T-helper 2 cell treated with Interferon-gamma antibody and Interleukin-4, amounts not matched to agents 100 ng/mL and 5 ng/mL, for 36 hours (primary cell): ENCODE results near the gene PTHLH. TPM values are rescaled to one million over a fixed set of nuclear protein-coding genes. Genes with fewer than 3 reads are reported as not detected.

ENCODE experiments used
- intact Hi-C: fragments of 100-400 bp; cut with micrococcal nuclease; formaldehyde crosslinking; loops from one replicate; pipeline ENCODE4 v1.15.1; 2023
- total RNA-seq: library from RNA; stranded (reverse); gene quantifications from 2 replicates; pipeline ENCODE4 v1.2.3, GENCODE V29; 2022

The PTHLH gene
- total RNA-seq, 1 donor from 2014 or later, result not detected

GRCh38 chr12:27974735-27975221 lies 2.2 kb upstream of the PTHLH start:
- intact Hi-C loops, result no loop called here

GRCh38 chr12:27973487-27973890 lies 956 bp upstream of the PTHLH start:
- intact Hi-C loops, result no loop called here

DNA sequence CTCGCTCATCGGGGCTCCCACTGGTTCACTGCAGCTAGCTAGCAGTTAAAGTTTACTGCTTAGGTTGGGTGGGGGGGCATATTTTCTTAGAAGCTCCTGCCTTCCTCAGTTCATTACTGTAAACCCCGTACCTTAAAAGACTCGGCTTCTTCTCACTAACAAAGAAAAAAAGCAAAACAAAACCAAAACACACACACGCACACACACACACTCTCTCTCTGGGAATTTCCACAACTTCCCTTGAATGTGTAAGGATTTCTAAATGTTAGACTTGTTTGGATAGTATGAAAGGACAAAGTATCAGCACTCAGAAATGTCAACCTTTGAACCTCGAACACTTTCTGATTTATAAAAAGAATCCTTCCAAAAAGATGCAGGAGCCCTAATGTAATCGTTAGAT lies 927 bp downstream of the PTHLH start:
- intact Hi-C loops, result no loop called here

- intact Hi-C loops, result no loop called here
Observed at GRCh38 chr12:27971121-27971489, 1.4 kb downstream of the PTHLH start.

GRCh38 chr12:27970401-27971120 lies 2.0 kb downstream of the PTHLH start:
- intact Hi-C loops, result no loop called here

DNA sequence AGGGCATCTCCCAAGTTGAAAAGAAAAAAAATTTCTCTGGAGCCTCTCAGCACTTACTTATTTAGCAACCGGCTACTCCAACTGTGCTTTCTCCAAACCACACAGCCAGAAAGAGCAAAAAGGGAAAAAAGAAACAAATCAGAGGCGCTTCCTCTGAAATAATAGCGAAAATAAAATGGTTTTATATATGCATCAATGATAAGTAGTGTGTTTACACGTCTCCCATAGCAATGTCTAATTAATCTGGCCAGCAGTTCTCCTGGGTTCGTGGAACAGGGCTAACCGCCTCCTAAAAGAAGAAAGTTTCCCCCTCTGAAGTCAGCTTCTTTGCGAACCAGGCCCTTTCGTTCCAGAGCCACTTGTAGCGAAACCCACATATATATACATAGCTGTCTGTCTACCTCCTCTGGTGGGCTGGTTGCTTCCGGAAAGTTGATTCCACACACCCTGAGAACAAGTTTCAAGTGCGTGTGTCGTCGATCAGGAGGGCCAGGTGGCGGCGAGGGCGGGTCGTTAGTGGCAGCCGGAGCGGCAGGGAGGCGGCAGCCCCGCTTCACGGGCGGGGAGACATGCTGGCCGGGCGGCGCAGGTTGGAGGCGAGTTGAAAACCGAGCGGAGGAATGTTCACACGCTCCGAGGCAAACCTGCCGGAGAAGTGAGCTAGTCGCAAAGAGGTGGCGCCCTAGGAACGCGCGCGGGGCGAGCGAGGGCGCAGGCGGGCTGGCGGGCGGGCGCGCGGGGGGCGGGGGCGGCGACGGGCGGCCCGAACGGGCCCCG lies 2.7 kb downstream of the PTHLH start:
- intact Hi-C loops, result no loop called here

- intact Hi-C loops, result no loop called here
Observed at GRCh38 chr12:27968972-27969623, 3.4 kb downstream of the PTHLH start.

DNA sequence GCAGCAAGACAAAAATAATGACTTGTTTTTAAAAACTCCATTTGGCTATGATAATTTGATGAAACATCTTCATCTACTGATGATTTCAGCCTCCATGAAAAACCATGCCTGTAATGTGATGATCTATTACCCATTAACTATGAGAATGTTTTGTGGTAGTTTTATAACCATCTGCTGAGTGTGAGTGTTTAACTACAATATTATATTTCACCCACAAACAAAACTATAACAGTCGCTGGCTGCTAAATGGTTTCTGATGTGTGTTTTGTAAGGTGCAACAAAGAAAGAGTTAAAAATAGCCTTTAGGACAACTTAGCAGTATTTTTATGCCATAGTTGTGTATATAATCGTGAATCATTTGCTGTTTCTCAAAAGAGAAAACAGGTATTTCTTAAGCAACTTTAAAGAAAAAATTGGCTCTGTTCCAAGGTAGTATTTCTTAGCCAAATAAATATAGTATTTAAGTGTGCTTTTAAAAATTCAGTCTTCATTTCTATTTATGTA lies 4.9 kb downstream of the PTHLH start:
- intact Hi-C loops, result no loop called here

GRCh38 chr12:27966870-27967269 lies 5.7 kb downstream of the PTHLH start:
- intact Hi-C loops, result no loop called here

DNA sequence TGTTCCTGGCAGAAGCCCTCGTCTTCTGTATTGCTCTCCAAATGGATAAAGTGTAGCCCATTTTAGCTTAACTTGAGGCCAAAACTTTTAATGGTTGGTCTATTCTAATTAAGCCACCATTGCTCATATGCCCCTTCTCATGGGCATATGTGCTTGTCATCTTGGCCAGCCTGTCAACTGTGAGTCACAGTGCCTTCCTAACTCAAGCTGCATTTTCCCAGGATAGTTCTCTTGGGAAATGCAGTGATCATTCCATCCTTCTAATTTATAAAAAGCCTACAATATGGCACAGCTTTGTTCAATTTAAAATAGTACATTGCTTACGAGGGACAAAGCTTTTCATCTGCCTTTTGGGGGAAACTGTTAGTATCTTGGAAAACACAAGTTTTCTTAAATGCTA lies 6.6 kb downstream of the PTHLH start:
- intact Hi-C loops, result no loop called here

GRCh38 chr12:27965411-27965810 lies 7.1 kb downstream of the PTHLH start:
- intact Hi-C loops, result no loop called here

GRCh38 chr12:27964123-27964522 lies 8.4 kb downstream of the PTHLH start:
- intact Hi-C loops, result no loop called here

- intact Hi-C loops, result no loop called here
Observed at GRCh38 chr12:27960821-27961220, 11.7 kb downstream of the PTHLH start.

GRCh38 chr12:27958675-27959074 lies 13.9 kb downstream of the PTHLH start:
- intact Hi-C loops, result no loop called here

DNA sequence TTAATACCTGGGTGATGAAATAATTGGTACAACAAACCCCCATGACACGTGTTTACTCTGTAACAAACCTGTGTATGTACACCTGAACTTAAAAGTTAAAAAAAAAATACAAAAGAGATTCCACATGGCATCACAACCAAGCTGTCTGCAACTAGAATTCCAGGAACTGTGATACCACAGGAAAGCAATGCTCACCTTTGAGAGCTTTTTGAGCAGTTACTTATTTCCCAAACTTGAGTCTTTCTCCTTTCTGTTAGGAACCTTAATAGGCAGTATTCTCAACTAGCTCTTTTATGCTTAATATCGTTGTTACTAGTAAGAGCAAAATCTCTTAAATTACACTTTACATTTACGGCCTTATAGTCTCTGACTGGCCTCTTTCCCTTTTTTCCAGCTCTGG lies 15.2 kb downstream of the PTHLH start:
- intact Hi-C loops, result no loop called here

GRCh38 chr12:27953817-27954216 lies 18.7 kb downstream of the PTHLH start:
- intact Hi-C loops, result no loop called here

GRCh38 chr12:27953348-27953747 lies 19.2 kb downstream of the PTHLH start:
- intact Hi-C loops, result no loop called here

- intact Hi-C loops, result no loop called here
Observed at GRCh38 chr12:27952510-27952909, 20.0 kb downstream of the PTHLH start.

- intact Hi-C loops, result no loop called here
Observed at GRCh38 chr12:27951898-27952297, 20.6 kb downstream of the PTHLH start.

DNA sequence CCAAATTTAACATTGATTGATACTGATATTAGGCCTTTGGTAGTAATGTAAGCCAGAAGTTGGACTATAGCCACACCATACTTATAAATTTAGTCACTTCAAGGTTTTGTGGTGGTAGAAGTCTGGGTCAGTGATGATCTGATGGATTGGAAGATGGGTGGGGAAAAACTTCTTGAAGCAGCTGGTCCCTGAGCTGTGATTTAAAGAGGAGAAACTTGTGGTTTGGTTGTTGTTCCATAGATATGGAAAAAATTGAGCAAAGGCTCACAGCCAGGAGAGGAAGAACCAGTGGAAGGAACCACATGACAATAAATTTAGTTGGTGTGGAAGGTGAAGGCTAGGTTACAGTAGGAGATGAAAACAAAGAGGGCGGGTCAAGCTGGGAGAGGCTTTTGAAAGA lies 26.1 kb downstream of the PTHLH start:
- intact Hi-C loops, result no loop called here

- intact Hi-C loops, result loop anchor here (1.0 kb wide), 1 partner anchor 208 kb away; no protein-coding TSS in a partner anchor
Observed at GRCh38 chr12:27940756-27941402, 31.7 kb downstream of the PTHLH start.
